HCT116 (cell line): ENCODE results near the gene TNS3. TPM values are rescaled to one million over a fixed set of nuclear protein-coding genes. Genes with fewer than 3 reads are reported as not detected.

ENCODE experiments used
- ATAC-seq: fragments of 200-7000 bp; cut with Tn5 transposase; 2 replicates; pipeline ENCODE4 v1.9.1; 2020; ENCODE audit warnings: mild to moderate bottlenecking, moderate library complexity
- BruUV-seq: library from RNA; stranded (reverse); fragments of 400-500 nt; replicated peaks from 2 replicates; lab custom pipeline; 2021; lab: Mats Ljungman, UMichigan
- CTCF ChIA-PET: fragments of 300-600 bp; sonication (Branson Sonifier 250); formaldehyde crosslinking; loops from one replicate; lab custom pipeline; 2021; ENCODE audit warnings: antibody characterized with exemption; lab: Charles Lee
- POLR2A ChIA-PET: fragments of 300-600, 350-600 bp; sonication (Branson Sonifier 250); formaldehyde crosslinking; loops from one replicate; lab custom pipeline; 2021; ENCODE audit warnings: antibody characterized with exemption; lab: Charles Lee
- RAD21 ChIA-PET, 2 experiments: fragments of 300-600 bp; sonication (Branson Sonifier 250); formaldehyde crosslinking; loops; one replicate each; lab custom pipeline; 2023; ENCODE audit warnings: low total read pairs in 2 of 2; ENCODE audit not compliant: uncharacterized antibody in 2 of 2, unreplicated experiment in 2 of 2, low non-redundant PET in 1 of 2; lab: Charles Lee
- DNase-seq: peaks from one replicate; pipeline ENCODE4 v3.0.0-alpha.2; 2010; ENCODE audit warnings: low read depth, low spot score
- H2AFZ ChIP-seq: fragments of 200-600 bp; shearing (Covaris generic), sonication (generic); 2 replicates; pipeline ENCODE4 v1.6.1; 2017; ENCODE audit warnings: low read depth, mixed run types, mixed read lengths, antibody characterized with exemption, low read length; ENCODE audit not compliant: poor library complexity, severe bottlenecking
- H3K27ac ChIP-seq: 2 replicates; pipeline ENCODE4 v1.5.1; 2012; ENCODE audit warnings: low read depth, low read length
- H3K27me3 ChIP-seq: fragments of 200-600 bp; sonication (generic); 2 replicates; pipeline ENCODE4 v1.6.1; 2016; ENCODE audit warnings: mixed run types, low read length, mixed read lengths; ENCODE audit not compliant: insufficient read depth
- H3K36me3 ChIP-seq, 2 experiments: fragments of 200-500 bp in 1 of 2; fragments of 200-600 bp in 1 of 2; sonication (Bioruptor generic) in 1 of 2; sonication (generic) in 1 of 2; 2 replicates each; pipeline versions ENCODE4 v1.5.1 to v1.6.1; 2014 to 2016; ENCODE audit warnings: low read length in 2 of 2, inconsistent platforms in 1 of 2, mixed read lengths in 1 of 2, mixed run types in 1 of 2; ENCODE audit not compliant: insufficient read depth in 2 of 2, control insufficient read depth in 1 of 2
- H3K4me1 ChIP-seq, 2 experiments: fragments of 200-600 bp in 1 of 2; sonication (generic) in 1 of 2; 2 replicates each; pipeline versions ENCODE4 v1.5.1 to v1.6.1; 2012 to 2017; ENCODE audit warnings: low read length in 2 of 2, inconsistent platforms in 1 of 2, mild to moderate bottlenecking in 1 of 2, mixed read lengths in 1 of 2, mixed run types in 1 of 2, moderate library complexity in 1 of 2; ENCODE audit not compliant: insufficient read depth in 2 of 2, control insufficient read depth in 1 of 2
- H3K4me2 ChIP-seq: fragments of 200-600 bp; sonication (generic); 2 replicates; pipeline ENCODE4 v1.6.1; 2017; ENCODE audit warnings: mixed run types, low read length, mixed read lengths
- H3K4me3 ChIP-seq, 2 experiments: fragments of 200-600 bp in 1 of 2; sonication (generic) in 1 of 2; replicated peaks in 1 of 2; 2 replicates each; pipeline ENCODE4 v1.5.1; 2011 to 2016; ENCODE audit warnings: low read length in 2 of 2, control low read depth in 1 of 2, low read depth in 1 of 2, mild to moderate bottlenecking in 1 of 2, mixed read lengths in 1 of 2, mixed run types in 1 of 2
- H3K79me2 ChIP-seq: fragments of 200-600 bp; sonication (generic); 2 replicates; pipeline ENCODE4 v1.6.1; 2017; ENCODE audit warnings: mild to moderate bottlenecking, mixed run types, low read length, moderate library complexity, mixed read lengths; ENCODE audit not compliant: insufficient read depth
- H3K9ac ChIP-seq: fragments of 200-600 bp; sonication (generic); 2 replicates; pipeline ENCODE4 v1.6.1; 2016; ENCODE audit warnings: low read length, mixed read lengths
- H3K9me2 ChIP-seq: fragments of 200-600 bp; sonication (generic), shearing (Covaris generic); 2 replicates; pipeline ENCODE4 v1.6.1; 2017; ENCODE audit warnings: mixed run types, mild to moderate bottlenecking, moderate library complexity; ENCODE audit not compliant: insufficient read depth
- H3K9me3 ChIP-seq, 2 experiments: fragments of 200-500 bp in 1 of 2; fragments of 200-600 bp in 1 of 2; sonication (Bioruptor generic) in 1 of 2; sonication (generic) in 1 of 2; 2 replicates each; pipeline ENCODE4 v1.6.1; 2014 to 2017; ENCODE audit warnings: low read length in 2 of 2, mixed read lengths in 2 of 2, inconsistent platforms in 1 of 2, low read depth in 1 of 2, mild to moderate bottlenecking in 1 of 2, mixed run types in 1 of 2, moderate library complexity in 1 of 2; ENCODE audit not compliant: control insufficient read depth in 1 of 2, insufficient read depth in 1 of 2
- H4K20me1 ChIP-seq: fragments of 200-600 bp; sonication (generic), shearing (Covaris generic); 2 replicates; pipeline ENCODE4 v1.6.1; 2017; ENCODE audit warnings: mixed run types, mild to moderate bottlenecking, moderate library complexity; ENCODE audit not compliant: insufficient read depth
- ATF3 ChIP-seq: IDR thresholded peaks from 2 replicates; pipeline ENCODE4 v1.6.1; 2012
- CBX3 ChIP-seq: IDR thresholded peaks from 2 replicates; pipeline ENCODE4 v1.6.1; 2012; ENCODE audit warnings: low read depth
- CEBPB ChIP-seq: IDR thresholded peaks from 2 replicates; pipeline ENCODE4 v1.6.1; 2012; ENCODE audit warnings: low read depth
- ELF1 ChIP-seq: IDR thresholded peaks from 2 replicates; pipeline ENCODE4 v1.6.1; 2012; ENCODE audit warnings: low read depth, borderline replicate concordance
- EZH2 ChIP-seq: fragments of 200-600 bp; sonication (generic); IDR thresholded peaks from 2 replicates; pipeline ENCODE4 v1.6.1; 2017; ENCODE audit warnings: antibody characterized with exemption, mixed run types
- FOSL1 ChIP-seq: IDR thresholded peaks from 2 replicates; pipeline ENCODE4 v1.6.1; 2012; ENCODE audit warnings: low read depth
- REST ChIP-seq: IDR thresholded peaks from 2 replicates; pipeline ENCODE4 v1.6.1; 2012; ENCODE audit warnings: low read depth
- SP1 ChIP-seq: IDR thresholded peaks from 2 replicates; pipeline ENCODE4 v1.6.1; 2012; ENCODE audit warnings: low read depth
- SRF ChIP-seq: IDR thresholded peaks from 2 replicates; pipeline ENCODE4 v1.6.1; 2012; ENCODE audit warnings: low read depth
- ZBTB33 ChIP-seq: IDR thresholded peaks from 2 replicates; pipeline ENCODE4 v1.6.1; 2011; ENCODE audit warnings: mild to moderate bottlenecking, low read length, moderate library complexity; ENCODE audit not compliant: insufficient replicate concordance; ENCODE audit errors: extremely low read depth
- intact Hi-C: fragments of 100-400 bp; cut with micrococcal nuclease; formaldehyde crosslinking; loops from 2 replicates; pipeline ENCODE4 v1.10.0; 2022
- total RNA-seq: library from RNA; stranded (reverse); gene quantifications from one replicate; pipeline ENCODE4 v1.2.1, GENCODE V29; 2021; ENCODE audit not compliant: unreplicated experiment

Gene TNS3
- total RNA-seq, 1 experiment from 2014 or later: 9.1 TPM

GRCh38 chr7:47379629-47380324, 202.1 kb downstream of the TNS3 start:
- no peak for TF ChIP-seq ZBTB33
- no peak for TF ChIP-seq ELF1
- TF ChIP-seq FOSL1: 0 out of 2 replicates have a peak, but pooled peaks have one; percentile 15
- TF ChIP-seq CEBPB: no peak
- no peak for TF ChIP-seq SRF
- no peak for TF ChIP-seq EZH2
- no peak for TF ChIP-seq REST
- TF ChIP-seq ATF3: no peak
- TF ChIP-seq CBX3: no peak
- TF ChIP-seq SP1: peak; percentile 17; the same call in 1 of the 2 replicates
- peak overlapping the region; percentile 45 for H3K27ac ChIP-seq
- H3K36me3 ChIP-seq: no peaks in the 10 kb centered on the region
- DNase-seq (peak; percentile 45), ATAC-seq (peak; percentile 91)
- ChIA-PET CTCF (interaction anchor here (0.8 kb wide), 1 partner anchor 440 kb away, joined by 3 read pairs; no protein-coding TSS in a partner anchor), POLR2A (no interaction called here), RAD21 (no interaction called here)
- intact Hi-C loops: no loop called here
- peak overlapping the region; percentile 15 to 45 for H3K4me3 ChIP-seq
- H3K79me2 ChIP-seq: no peaks in the 10 kb centered on the region
- no peaks in the 10 kb centered on the region for H4K20me1 ChIP-seq
- no peaks in the 10 kb centered on the region for H3K9me3 ChIP-seq
- peaks cover 42% of the 10 kb centered on the region in 2 experiments for H3K4me1 ChIP-seq
- H3K9me2 ChIP-seq: no peaks in the 10 kb centered on the region
- no peaks in the 10 kb centered on the region for H3K27me3 ChIP-seq
- H3K4me2 ChIP-seq: peak overlapping the region; percentile 78
- H2AFZ ChIP-seq: no peak overlapping the region
- no TSS peak for BruUV-seq
- peak overlapping the region; percentile 21; the same call in 1 of the 2 replicates for H3K9ac ChIP-seq
